Activated T-helper 1 cell treated with anti-CD3 and anti-CD28 coated beads, Interleukin-2, amount 50 U/mL, for 16 hours (primary cell): ENCODE measurements around the gene TCEA2.

Experiments
- DNase-seq, 2 donors: peaks; one replicate each; pipeline ENCODE4 v3.0.0-alpha.2; 2020; ENCODE audit warnings: low read depth in 1 of 2, low spot score in 1 of 2

The TCEA2 gene

DNA sequence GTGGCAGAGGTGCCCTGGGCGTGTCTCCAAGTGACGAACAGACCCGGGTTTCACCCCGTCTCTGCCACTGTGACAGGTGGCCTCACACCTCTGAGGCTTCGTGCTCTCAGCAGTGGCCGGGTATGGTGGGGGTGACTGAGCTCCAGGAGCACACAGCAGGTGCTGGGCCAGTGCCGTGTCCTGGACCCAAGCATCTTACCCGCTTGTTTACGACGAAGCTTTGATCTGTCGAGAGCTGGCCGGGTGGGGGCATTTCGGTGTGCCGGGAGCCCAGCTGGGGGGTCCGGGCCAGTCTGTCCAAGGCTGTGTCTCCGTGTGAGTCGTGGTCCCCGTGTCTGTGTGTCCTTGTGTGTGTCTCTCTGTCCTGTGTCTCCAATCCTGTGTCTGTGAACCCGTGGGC lies 28.3 kb downstream of the TCEA2 start:
- no peak for DNase-seq

DNA sequence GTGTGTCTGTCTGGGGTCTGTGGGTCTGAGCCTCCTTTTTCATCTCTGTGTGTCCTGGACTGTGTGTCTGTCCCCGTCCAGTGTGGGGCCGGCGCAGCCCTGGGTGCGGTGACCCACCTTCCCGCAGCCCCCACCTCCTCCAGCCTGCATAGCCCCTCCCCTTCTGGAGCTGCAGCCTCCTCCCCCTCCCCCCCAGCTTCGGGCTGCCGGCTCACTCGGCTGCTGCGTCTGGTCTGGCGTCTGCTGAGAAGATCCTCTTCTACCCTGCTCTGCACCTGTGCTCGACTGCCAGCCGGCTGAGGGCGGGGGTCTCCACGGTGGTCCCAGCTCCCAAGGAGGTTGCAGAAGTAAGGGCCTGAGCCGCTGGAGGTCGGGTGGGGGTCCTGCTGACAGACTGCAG lies 28.8 kb downstream of the TCEA2 start:
- no peak for DNase-seq

DNA sequence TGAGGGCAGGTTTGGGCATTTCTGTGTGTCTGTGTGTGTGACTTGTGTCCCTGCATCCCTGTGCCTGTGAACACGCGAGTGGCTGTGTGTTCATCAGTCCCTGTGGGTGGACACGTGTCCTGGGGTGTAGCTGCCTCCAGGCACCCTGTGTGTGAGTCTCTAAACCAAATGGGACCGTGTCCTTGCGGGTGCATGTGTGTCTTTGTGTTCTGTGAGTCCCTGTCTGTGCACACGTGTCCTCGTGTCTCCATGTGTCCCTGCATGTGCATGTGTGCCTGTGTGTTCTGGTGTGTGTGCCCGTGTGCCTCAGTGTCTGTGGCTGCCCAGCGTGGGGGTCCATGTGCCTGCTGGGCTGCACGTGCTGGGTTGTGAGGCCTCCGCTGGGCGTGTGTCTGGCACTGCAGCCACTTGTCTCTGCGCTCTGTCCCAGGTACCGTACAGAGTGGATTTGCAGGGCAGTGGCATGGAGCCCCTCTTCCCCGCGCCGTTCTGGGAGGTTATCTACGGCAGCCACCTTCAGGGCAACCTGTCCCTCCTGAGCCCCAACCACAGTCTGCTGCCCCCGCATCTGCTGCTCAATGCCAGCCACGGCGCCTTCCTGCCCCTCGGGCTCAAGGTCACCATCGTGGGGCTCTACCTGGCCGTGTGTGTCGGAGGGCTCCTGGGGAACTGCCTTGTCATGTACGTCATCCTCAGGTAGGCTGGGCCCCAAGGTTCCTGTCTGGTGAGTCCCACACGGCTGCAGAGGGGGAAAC lies 29.4 kb downstream of the TCEA2 start:
- DNase-seq: no peak

DNA sequence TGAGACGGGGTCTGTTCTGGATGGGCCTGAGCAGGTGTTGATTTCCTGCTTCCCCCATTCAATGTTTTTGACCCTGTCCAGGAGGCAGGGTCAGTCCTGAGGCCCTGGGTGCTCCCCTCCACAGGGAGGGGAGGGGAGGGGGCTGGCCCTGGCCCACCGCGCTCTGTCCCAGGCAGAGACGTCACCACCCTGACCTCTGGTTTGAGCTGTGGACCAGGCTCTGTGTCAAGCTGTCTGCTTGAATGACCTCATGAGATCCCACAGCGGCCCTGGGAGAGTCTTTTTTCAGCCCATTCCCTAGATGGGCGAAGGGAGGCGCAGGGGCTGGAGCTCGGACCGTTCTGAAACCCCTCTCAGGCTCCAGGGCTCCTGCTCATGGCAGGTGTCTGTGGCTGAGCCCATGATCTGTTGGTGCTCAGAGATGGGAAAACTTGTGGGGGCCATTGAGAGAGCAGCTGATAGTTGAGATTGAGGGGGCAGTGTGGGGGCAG lies 30.1 kb downstream of the TCEA2 start:
- no peak for DNase-seq

DNA sequence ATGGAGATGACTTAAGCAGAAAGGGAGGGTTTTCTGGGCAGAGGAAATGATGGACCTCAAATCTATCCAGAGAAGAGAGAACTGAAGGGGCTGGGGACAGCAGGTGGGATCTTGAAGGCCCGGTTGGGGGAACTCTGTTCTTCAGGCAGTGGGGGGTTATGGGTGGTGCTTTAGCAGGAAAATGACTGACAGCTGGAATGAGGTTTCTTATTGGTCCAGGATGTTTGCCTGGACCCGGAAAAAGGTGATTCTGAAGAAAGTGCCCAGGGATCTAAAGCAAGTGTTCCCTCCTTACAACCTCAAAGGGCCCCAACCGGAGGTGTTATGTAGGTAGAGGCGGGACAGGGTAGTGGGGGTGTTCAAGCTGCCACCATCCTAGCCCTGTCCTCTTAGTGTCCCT lies 32.5 kb downstream of the TCEA2 start:
- DNase-seq: no peak

DNA sequence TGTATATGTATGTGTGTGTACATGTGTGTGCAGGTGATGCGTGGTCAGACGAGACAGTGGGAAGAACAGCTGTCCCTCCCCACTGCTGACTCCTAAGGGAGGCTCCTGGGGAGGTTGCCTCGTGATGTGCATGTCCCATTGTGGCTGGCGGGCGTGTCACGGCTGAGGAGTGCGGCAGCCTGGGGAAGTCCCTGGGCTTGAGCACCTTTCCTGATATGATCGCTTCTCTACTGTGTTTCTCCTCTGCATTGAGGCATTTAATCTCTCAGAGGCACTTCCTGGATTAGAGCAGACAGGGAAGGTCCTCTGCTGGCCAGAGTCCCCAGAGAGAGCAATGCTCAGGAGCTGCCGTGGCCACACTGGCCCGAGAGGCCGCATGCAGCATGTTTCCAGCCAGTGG lies 32.9 kb downstream of the TCEA2 start:
- DNase-seq: no peak

DNA sequence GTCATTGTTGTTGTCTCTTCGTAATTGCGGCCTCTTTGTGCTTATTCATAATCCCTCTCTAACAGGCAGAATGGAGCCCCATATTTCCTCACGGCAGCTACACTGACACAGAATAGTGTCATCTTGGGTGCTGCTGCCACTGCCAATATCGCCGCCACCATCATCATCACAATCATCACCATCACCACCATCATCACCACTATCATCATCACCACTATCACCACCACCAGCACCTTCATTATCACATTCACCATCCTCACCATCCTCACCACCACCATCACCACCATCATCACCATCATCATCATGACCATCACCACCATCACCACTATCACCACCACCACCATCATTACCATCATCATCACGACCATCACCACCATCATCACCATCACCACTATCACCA lies 33.5 kb downstream of the TCEA2 start:
- DNase-seq: no peak

DNA sequence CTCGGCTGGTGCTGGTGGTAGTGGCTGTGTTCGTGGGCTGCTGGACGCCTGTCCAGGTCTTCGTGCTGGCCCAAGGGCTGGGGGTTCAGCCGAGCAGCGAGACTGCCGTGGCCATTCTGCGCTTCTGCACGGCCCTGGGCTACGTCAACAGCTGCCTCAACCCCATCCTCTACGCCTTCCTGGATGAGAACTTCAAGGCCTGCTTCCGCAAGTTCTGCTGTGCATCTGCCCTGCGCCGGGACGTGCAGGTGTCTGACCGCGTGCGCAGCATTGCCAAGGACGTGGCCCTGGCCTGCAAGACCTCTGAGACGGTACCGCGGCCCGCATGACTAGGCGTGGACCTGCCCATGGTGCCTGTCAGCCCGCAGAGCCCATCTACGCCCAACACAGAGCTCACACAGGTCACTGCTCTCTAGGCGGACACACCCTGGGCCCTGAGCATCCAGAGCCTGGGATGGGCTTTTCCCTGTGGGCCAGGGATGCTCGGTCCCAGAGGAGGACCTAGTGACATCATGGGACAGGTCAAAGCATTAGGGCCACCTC lies 35.5 kb downstream of the TCEA2 start:
- no peak for DNase-seq

DNA sequence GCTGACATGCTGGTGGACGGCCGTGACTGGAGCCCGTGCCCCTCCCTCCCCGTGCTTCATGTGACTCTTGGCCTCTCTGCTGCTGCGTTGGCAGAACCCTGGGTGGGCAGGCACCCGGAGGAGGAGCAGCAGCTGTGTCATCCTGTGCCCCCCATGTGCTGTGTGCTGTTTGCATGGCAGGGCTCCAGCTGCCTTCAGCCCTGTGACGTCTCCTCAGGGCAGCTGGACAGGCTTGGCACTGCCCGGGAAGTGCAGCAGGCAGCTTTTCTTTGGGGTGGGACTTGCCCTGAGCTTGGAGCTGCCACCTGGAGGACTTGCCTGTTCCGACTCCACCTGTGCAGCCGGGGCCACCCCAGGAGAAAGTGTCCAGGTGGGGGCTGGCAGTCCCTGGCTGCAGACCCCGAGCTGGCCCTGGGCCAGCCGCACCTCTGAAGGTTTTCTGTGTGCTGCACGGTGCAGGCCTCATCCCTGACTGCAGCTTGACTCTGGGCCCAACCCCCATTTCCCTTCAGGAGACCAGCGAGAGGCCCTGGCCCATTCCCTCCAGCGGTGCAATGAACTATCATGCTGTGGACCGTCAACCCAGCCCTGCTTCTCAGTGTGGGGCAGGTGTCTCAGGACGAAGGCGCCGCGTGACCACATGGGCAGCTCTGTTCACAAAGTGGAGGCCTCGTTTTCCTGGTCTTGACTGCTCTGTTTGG lies 36.2 kb downstream of the TCEA2 start:
- DNase-seq: no peak

DNA sequence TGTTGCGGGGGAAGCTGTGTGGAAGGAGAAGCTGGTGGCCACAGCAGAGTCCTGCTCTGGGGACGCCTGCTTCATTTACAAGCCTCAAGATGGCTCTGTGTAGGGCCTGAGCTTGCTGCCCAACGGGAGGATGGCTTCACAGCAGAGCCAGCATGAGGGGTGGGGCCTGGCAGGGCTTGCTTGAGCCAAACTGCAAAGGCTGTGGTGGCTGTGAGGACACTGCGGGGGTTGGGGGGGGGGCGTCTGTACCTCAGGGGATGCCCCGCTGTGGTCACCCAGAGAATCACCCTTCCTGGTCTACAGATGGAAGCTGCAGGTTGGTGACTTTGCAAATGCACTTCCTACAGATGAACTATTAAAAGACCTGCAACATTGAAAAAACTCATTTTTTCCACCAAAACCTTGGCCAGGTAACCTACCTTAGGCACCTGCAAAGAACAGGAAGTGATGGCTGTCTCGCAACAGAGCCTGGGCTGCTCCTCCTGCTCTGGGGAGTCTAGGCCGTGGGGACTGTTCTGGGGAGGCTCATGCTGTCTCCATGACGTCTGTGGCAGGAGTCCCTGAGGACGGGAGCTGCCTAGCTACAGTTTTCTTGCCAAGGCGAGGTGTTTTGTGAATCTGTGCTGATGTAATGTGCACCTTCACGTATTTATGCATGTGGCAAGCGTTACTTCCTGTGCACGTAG lies 37.0 kb downstream of the TCEA2 start:
- DNase-seq: no peak

DNA sequence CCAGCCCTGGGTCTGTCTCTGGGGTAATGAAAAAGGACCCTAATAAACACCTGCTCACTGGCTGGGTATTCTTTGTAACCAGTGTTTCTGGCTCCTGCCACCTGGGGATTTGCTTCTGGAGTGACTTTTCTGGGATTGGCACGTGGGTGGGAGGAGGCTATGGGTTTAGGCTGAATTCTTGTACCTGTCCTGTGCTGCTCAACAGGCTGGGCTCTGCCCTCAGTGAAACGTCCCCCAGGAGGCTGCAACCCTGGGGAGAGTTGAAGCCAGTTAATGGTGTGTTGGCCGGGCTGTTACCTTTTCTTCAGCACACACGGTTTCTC lies 37.5 kb downstream of the TCEA2 start:
- no peak for DNase-seq

DNA sequence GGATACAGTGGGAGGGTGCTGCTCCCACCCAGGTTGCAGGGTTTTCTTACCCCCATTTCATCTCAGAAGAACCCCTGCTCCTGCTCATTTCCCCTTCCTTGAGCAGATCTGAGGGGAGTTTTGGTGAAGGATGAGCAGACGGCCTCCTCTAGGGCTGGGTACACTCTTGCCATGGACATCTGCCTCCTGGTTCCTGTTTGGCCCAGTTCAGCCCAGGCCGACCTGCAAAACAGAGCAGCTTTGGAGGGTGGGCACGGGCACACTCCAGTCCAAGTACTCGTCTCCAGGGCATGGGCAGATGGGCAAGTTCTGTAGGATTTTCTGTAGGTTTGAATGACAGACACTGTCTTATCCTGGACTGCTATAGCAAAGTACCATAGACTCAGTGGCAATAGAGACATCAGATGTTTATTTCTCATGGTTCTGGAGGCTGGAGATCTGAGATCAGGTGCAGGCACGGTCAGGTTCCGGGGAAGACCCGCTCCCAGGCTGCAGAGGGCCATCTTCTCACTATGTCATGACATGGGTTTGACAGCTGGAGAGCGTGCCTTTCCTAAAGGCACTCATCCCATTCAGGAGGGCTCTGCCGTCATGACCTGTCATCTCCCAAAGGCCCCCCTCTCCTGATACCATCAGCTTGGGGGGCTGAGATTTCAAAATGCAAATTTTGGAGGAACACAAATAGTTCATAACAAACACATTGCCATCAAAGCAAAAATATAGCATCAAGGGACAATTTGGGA lies 38.1 kb downstream of the TCEA2 start:
- no peak for DNase-seq

DNA sequence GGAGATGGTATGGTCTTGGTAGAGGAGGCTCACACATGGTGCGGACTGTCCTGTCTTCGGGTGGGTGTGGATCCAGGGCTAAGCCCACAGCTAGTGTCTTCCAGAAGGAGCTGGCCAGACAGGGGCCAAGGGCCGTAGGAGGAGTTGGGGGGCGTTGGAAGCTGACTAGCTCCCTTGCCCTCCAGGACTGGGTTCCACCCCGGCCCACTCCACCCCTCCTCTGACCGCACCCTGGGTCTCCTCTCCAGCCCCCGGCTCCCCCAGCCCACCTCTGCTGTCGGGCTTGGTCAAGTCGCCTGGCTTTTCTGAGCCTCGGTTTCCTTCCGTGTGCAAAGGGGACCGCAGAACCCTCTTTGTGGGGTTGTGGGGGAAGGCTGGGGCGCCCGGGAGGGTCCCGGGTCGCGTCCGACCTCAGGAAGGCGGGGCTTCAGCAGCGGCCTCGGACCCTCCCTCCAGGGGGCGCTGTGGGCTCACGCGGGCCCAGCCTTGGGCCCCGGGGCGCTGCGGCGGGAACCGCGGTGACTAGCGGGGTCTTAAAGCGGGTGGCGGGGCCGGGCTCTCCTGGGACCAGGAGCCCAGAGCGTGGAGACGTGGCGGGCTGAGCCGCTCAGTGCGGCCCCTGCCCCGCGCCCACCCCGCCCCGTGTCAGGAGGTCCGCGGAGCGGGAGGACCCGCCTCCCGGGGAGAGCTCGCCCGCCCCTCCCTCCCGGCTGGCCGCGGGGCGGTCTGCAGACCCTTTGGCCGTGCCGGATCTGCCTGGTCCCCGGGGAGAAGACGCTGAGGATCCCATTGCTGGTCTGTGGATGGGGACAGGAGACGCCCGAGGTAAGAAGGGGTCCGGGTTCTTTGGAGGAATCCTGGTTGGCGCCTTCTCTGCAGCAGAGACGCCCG lies 39.0 kb downstream of the TCEA2 start:
- peak; percentile 44 to 56 for DNase-seq

DNA sequence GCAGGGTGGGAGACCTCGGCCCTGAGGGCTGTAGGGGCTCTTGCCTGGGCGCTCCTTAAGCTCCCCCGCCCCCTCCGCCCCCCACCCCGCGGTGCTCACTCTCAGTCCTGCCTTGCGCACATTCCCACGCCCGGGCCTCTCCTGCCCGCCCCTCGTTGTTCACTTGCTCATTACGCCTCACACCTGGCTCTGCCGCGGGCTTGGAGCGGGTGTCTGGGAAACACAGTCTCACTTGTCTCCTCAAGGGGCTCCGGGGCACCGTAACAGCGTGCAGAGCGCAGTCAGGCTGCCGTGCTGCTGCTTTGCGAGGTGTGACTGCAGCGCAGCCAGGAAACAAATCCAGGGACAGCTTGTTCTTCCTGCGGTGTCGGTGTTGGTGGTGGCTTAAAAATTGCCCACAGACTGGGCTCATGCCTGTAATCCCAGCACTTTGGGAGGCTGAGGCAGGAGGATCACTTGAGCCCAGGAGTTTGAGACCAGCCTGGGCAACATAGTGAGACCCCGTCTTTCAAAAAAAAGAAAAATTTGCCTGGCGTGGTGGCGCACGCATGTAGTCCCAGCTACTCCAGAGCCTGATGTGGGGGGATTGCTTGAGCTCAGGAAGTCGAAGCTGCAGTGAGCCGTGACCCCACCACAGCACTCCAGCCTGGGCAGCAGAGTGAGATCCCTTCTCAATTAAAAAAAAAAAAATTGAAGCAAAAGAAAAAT lies 39.8 kb downstream of the TCEA2 start:
- DNase-seq: no peak

DNA sequence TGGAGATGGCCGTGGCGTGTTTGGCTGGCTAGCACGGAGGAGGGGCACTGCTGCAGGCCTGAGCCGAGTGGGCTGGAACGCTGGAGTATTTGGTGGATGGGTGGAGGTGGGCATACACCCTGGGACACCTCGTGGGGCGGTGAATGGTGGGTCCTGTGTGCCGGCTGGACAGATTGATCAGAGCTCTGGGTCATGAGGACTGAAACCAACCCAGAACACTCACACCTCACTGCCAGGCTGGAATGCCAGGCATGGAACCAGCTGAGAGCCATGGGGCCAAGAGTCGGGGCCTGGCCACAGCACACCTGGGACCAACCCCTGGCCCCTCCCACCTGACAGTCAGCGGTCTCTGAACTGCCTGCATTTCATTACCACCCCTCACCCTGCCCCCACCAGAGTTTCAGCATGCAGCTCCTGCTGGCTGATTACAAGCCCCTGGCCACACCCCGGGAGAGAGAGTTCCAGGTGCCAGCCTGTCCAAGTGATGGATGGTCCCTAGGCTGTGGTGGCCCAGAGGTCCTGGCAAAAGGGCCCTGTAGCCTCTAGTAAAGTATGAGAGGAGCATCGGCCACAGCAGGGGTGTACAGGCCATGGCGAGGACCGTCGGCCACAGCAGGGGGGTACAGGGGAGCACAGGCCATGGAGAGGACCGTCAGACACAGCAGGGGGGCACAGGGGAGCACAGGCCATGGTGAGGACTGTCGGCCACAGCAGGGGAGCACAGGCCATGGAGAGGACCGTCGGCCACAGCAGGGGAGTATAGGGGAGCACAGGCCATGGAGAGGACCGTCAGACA lies 41.1 kb downstream of the TCEA2 start:
- DNase-seq: no peak

DNA sequence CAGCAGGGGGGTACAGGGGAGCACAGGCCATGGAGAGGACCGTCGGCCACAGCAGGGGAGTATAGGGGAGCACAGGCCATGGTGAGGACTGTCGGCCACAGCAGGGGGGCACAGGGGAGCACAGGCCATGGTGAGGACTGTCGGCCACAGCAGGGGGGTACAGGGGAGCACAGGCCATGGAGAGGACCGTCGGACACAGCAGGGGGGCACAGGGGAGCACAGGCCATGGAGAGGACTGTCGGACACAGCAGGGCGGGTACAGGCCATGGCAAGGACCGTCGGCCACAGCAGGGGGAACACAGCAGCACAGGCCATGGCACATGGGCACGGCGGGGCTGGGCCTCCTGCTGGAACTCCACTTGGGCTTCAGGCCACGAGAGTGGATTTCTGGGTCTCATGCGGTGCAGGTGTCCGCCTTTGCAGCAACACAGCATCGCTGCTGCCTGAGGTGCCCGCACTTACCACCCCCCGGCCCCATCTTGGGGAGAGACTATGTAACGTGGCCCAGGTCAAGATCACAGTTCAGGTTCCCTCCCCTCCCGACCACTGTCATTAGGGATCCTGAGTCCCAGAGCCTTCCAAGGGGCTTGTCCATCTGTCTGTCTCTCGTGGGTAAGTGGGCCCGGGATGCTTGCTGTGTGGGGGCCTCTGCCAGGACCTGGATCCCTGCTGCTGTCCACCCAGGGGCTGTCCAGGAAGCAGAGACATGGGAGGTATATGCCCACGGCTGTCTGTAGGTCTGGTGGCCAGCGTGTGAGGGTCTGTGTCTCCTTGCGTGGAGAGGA lies 41.9 kb downstream of the TCEA2 start:
- DNase-seq: no peak

DNA sequence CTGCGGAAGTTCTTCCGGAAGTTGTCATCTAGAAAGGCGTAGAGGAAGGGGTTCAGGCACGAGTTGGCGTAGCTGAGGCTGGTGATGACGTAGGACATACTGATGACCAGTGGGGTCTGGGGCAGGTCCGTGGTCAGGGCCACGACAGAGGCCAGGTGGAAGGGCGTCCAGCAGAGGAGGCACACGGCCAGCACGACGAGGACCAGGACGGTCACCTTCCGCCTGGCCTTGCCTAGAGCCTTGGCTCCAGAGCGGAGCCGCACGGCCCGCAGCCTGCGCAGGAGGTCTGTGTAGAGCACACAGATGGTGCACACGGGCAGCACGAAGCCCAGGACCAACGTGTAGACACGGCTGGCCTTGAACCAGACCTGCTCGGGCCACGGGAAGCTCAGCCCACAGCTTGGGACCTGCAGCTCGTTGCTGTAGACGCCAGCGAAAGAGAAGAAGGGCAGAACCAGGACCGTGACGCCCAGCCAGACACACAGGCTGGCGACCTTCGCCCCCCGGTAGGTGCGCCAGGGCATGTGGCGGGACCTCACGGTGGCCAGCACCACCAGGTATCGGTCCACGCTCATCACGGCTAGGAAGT lies 42.9 kb downstream of the TCEA2 start:
- no peak for DNase-seq
